ENCODE measurements around the gene STOX2.

STOX2 gene

DNA sequence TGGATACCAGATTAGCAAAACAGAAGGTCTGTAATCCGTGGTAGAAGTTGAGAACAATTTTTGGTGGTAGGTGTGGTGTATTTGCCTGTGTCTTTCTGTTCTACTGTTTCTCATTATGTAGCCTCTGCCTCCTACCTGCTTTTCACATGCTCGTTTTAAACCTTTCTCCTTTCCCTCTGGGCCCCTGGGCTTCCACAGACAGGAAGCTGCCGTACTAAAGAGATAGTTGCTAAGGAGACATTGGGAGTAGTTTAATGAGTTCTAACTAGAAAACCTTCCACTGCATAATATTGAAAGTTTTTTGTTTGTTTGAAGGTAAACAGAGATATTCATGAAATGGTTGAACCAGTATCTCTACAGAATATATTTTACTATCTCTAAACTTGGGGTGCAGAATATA, 107.8 kb downstream of the STOX2 start:
- FAIRE-seq (no peak), DNase-seq (ENCODE audit: insufficient read length, low spot score) (no peak)
- no peak for TF ChIP-seq CTCF (IDR thresholded peaks at IDR 0.05; ENCODE audit: insufficient read depth, missing control alignments)

GRCh38 chr4:184014301-184014700, 109.2 kb downstream of the STOX2 start:
- FAIRE-seq (no peak), DNase-seq (ENCODE audit: insufficient read length, low spot score) (no peak)
- TF ChIP-seq CTCF (IDR thresholded peaks at IDR 0.05; ENCODE audit: insufficient read depth, missing control alignments): no peak

GRCh38 chr4:184016759-184017668, 111.9 kb downstream of the STOX2 start:
- DNase-seq (ENCODE audit: insufficient read length, low spot score) (no peak), FAIRE-seq (no peak)
- no peak for TF ChIP-seq CTCF (IDR thresholded peaks at IDR 0.05; ENCODE audit: insufficient read depth, missing control alignments)

DNA sequence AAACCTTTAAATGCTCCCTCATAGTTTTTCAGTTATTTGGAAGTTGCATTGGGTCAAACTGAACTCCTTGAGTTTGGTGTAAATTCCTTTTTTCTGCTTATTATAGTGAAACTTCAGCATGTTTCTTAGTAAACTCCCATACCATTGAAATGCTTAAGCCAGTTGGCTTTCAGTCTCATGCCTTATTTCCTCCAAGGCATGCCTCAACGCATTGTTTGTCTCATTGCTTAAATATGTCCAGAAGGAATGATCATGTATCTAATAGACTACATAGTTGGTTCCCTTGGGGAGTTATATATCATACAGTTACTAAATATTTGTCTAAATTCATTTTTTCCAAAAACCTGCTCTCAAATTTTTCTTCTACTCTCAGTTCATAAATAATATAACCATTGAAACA, 114.0 kb downstream of the STOX2 start:
- FAIRE-seq (no peak), DNase-seq (ENCODE audit: insufficient read length, low spot score) (no peak)
- TF ChIP-seq CTCF (IDR thresholded peaks at IDR 0.05; ENCODE audit: insufficient read depth, missing control alignments): no peak

GRCh38 chr4:184019667-184020623, 114.8 kb downstream of the STOX2 start:
- no peak for TF ChIP-seq CTCF (IDR thresholded peaks at IDR 0.05; ENCODE audit: insufficient read depth, missing control alignments)
- no peak for FAIRE-seq
- DNase-seq (ENCODE audit: insufficient read length, low spot score): no peak

DNA sequence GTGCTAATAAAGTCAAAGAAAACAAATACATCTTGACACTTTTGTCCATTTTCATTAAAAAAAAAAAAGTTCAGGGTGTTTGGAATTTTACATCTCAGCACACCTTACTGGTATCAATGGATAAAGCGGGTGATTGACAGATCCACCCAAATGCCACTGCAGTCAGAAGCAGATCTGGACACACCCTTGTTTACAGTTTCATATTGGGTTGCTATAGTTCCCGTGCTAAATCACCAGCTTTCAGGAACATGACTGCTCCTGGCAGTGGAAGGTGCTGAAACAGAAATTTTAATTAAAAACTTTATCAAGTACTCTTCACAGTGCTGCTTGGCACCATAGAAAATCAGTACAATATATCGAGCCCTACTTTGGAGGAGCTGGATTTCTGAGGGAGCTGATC, 116.3 kb downstream of the STOX2 start:
- no peak for FAIRE-seq
- no peak for DNase-seq (ENCODE audit: insufficient read length, low spot score)
- no peak for TF ChIP-seq CTCF (IDR thresholded peaks at IDR 0.05; ENCODE audit: insufficient read depth, missing control alignments)

Data from D721Med (cell line).